Esophagus squamous epithelium (tissue), 4 donors: ENCODE results near the gene KRTAP5-5.
"Not testable (repeated sequence)": the region's sequence is repeated elsewhere in the genome, so short reads cannot be mapped to it uniquely, and the experiment has no call there.

ENCODE experiments used
- POLR2A ChIP-seq, 4 donors: fragments of 450-650 bp; IDR thresholded peaks; one replicate each; pipeline ENCODE4 v1.6.1; 2017; ENCODE audit warnings: antibody characterized with exemption in 4 of 4, mild to moderate bottlenecking in 4 of 4, moderate library complexity in 3 of 4
- TF ChIP-seq, protein P1 (sequence below), 6 experiments: fragments of 450-650 bp in 4 of 6; fragments of 200-600 bp in 2 of 6; sonication (generic) in 2 of 6; IDR thresholded peaks; one replicate each; pipeline ENCODE4 v1.5.1; 2016 to 2019; ENCODE audit warnings: antibody characterized with exemption in 6 of 6, mild to moderate bottlenecking in 4 of 6, moderate library complexity in 4 of 6

DNA sequence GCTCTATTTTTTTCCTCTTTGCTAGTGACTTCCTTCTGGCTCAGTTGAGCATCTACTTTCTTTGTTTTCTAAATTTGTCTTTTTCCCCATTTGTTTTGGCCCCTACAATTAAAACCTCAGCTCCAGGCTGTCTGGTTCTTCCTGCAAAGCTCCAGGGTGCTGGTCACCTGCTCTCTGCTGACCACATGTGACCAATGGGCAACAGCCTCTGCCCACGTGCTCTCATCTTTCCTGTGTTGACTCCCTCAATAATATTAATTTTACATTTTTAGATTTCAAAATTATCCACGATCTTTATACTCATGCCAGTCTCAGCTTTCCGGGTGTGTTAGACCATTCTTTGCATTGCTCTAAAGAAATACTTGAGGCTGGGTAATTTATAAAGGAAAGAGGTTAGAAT is 31.2 kb upstream of the KRTAP5-5 start:
- TF ChIP-seq, protein P1, sequence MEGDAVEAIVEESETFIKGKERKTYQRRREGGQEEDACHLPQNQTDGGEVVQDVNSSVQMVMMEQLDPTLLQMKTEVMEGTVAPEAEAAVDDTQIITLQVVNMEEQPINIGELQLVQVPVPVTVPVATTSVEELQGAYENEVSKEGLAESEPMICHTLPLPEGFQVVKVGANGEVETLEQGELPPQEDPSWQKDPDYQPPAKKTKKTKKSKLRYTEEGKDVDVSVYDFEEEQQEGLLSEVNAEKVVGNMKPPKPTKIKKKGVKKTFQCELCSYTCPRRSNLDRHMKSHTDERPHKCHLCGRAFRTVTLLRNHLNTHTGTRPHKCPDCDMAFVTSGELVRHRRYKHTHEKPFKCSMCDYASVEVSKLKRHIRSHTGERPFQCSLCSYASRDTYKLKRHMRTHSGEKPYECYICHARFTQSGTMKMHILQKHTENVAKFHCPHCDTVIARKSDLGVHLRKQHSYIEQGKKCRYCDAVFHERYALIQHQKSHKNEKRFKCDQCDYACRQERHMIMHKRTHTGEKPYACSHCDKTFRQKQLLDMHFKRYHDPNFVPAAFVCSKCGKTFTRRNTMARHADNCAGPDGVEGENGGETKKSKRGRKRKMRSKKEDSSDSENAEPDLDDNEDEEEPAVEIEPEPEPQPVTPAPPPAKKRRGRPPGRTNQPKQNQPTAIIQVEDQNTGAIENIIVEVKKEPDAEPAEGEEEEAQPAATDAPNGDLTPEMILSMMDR (IDR thresholded peaks at IDR 0.05) = not testable (repeated sequence)
- TF ChIP-seq POLR2A (IDR thresholded peaks at IDR 0.05) = not testable (repeated sequence)
